ENCODE measurements around the gene MRNIP.

The MRNIP gene

DNA sequence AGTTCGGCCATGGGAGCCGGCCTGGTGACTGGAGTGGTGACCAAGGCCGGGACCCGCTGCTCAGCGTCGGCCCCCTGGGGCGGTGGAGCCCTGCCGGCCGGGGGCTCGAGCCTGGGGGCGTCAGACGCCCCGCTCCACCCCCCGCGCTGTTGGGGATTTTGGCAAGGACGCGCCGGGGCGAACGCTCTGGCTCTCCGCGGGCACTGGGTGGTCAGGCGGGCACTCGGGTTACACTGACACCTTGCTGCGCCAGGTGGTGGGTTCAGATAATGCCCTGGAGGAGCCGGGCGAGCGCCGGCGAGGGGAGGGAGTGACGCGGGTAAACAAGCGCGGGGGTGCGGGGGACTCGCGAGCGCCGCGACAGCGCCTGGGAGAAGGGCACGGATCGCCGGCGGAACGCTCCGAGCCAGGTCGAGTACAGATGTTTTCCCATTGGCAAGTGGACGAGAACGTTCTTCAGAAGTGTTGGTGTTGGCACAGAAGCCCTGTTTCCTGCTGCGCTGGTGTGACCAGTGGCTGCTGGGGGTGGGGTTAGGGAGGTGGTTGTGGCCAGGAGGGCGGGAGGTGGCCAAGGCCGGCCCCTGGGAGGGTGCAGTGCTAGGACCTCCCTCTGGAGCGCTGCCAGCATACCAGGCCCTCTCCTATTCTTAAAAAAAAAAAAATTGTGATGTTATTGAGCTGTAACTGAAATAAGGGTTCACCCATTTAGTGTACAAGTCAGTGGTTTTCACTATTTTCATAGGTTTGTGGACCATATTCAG, 37.1 kb downstream of the MRNIP start:
- peak; percentile 83 for DNase-seq (ENCODE audit: low spot score)

DNA sequence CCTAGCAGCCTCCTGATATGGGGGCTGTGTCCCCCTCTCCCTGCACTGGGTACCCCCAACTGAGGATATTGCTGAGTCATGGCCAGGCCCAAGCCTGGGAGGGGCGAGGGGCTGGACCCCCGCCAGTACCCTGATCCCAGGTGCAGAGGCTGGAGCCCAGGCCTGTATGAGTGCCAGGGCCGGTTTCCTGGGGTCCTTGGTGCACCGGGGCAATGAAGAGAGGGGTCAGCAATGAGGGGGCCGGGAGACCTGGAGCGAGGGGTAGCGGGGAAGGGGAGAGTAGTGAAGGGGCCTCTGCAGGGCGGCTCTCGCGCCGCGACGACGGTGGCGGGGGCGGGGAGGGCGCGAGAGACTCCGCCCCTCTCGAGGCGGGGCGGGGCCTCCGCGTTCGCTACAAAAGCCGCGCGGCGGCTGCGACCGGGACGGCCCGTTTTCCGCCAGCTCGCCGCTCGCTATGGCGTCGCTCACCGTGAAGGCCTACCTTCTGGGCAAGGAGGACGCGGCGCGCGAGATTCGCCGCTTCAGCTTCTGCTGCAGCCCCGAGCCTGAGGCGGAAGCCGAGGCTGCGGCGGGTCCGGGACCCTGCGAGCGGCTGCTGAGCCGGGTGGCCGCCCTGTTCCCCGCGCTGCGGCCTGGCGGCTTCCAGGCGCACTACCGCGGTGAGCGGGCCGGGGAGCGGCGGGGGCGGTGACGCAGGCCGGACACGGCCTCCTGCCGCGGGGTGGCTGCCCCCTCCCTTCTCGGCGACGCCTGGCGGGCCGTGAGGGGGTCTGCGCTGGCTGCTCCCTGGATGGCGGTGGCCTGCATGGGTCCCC, 37.9 kb downstream of the MRNIP start, which contains the start of gene SQSTM1:
Gene SQSTM1, plus strand, starts transcription at position 423 of the 815 bp plus-strand sequence. Its CDS starts 32 bp downstream, at position 455.
- DNase-seq (ENCODE audit: low spot score), result peak; percentile 59

DNA sequence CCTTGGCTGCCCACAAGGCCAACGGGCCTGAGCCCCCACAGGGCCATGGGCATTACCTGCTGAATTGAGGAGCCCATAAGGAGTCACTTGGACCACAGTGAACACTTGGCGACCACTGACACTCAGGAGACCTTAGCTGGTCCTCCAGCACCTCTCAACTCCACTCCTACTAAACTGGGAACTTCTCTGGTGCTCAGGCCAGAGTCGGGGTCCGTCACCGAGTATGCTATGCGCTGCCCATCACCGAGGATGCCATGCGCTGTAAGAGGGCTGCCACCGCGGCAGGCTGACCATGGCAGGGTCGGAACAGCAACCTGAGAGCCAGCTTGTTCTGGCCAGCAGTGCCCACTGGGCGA, 38.5 kb downstream of the MRNIP start:
- DNase-seq (ENCODE audit: low spot score), result no peak

DNA sequence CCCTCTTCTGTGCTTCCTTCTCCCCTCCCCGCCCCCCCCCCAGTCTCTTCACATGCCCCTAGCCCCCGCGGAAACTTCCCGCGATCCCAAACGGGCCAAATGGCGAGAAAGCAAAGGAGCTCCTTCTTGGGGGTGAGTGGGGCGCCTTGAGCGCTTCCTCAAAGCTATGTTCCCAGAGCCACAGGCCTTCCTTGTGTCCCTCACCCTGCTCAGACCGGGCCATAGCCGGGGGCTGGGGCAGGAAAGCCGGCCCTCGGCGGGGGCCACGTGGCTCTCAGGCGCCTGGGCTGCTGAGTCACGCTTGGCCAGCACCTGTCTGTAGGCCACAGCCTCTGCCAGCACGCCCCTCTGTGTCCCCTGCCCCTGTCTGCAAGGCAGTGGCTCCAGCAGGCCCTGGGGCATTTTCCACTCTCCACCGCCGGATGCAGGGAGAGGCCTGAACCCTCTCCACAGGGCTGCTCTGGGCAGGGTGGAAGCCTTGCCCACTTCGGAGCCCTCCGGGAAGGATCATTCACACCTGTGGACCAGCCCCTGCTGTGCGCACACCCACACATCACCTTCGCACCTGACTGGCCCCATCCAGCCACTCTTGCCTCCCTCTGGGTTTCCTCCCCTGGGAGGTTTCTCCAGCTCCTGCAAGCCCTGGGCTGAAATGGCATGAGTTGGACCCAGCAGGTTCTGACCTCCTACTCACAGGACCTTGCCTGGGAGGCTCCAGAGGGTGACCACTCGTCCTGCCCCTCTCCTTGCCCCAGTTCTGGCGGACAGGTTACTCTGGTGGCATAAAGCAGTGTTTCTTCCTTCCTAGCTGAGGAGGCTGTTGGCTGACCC, 39.1 kb downstream of the MRNIP start:
- no peak for DNase-seq (ENCODE audit: low spot score)

DNA sequence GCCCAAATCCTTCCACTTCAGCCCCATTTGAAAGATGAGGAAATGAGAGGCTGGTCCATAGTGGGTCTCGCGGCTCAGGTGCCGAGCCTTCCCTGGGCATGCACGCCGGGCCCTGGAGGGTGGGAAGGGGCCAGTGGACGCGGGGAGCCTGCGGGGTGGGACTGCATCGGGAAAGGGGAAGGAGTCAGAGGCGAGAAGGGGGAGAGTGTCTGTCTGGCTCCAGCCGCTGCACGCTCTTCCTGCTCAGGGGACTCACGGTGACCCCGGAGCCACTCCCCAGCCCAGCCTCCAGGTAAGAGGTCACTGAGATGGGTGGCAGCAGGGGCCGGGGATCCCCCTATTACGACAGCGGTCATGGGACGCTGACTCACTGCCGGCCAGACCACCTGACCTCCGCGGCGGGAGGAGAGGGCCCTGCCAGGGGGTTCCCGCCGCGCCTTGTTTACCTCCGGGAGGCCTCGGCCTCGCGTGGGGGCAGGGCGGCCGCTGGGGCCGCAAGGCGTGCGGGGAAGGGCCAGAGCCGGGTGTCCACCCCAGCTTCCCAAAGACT, 39.8 kb downstream of the MRNIP start:
- DNase-seq (ENCODE audit: low spot score), result peak; percentile 72

DNA sequence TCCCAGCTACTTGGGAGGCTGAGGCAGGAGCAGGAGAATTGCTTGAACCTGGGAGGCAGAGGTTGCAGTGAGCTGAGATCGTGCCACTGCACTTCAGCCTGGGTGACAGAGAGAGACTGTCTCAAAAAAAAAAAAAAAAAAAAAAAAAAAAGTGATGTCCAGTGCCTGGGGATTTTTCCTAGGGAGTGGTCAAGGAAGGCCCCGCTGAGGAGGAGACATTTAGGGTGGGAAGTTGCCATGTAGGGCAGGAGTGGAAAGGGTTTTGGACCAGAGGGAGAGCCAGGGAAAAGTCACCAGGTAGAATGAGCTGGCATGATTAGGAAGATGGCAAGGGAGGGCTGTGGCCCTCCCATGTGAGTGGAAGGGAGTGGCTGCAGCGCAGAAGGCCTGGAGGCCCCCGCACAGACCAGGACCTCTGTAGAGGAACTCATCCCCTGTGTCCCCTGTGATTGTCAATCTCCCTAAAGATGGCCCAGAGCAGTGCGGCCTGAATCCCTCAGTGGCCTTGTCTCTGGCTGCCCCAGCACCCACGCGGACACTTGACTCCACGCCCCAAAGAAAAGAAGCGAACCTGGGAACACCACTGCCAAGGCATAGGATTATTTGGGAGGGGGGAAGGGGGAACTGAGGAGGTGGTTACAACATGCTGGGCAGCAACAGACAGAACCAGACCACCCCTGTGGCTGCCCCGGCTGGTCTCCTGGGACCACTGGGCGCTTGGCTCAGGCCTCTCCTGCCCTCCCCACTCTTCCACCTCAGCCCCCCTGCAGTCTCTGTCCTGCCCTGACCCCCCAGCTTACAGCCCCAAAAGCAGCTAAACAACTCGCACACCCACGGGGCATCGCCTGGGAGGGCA, 40.5 kb downstream of the MRNIP start:
- DNase-seq (ENCODE audit: low spot score), result no peak

DNA sequence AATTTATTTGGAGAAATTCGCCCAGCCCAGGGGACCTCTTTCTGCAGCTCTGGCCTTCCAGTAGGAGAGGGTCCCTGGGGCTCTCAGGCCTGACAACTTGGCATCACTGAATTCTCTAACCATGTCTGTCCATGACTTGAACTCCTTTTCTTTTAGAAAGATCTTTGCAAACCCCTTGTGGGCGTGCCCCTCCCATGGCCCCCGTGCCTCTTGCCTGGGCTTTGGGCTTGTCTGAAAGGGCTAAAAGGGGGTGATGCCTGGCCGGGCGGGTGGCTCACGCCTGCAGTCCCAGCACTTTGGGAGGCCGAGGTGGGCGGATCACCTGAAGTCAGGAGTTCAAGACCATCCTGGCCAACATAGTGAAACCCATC, 41.2 kb downstream of the MRNIP start:
- no peak for DNase-seq (ENCODE audit: low spot score)

DNA sequence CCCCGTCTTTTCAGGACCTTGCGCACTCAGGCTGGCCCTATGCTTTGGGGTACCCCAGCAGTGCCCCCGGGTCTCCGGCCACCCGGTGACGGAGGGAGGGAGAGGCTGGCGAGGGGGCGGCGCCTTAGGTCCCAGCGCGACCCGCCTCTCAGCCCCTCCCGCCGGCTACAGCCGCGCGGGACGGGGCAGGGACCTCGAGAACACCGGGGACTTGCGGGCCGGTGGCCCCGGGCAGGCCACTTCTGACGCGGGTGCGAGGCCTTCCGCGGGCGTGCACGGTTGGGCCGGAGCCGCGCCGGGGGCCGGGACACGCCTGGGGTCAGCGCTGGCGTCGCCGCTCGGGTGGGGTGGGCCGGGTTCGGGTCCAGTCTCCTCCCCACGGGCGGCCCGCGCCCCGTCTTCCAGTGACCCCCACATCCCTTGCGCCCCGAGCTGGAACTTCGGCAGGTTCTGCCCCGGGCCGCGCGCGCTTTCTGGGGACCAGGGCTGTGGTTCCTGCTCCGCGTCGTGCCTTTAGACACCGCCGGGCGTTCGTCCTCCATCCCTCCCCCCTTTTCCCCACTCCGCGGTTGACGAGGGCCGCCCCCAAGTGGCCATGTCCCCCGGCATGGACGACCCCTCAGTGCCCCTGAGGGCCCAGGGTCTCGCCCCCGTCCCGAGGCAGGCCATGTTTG, 41.7 kb downstream of the MRNIP start:
- DNase-seq (ENCODE audit: low spot score), result no peak

DNA sequence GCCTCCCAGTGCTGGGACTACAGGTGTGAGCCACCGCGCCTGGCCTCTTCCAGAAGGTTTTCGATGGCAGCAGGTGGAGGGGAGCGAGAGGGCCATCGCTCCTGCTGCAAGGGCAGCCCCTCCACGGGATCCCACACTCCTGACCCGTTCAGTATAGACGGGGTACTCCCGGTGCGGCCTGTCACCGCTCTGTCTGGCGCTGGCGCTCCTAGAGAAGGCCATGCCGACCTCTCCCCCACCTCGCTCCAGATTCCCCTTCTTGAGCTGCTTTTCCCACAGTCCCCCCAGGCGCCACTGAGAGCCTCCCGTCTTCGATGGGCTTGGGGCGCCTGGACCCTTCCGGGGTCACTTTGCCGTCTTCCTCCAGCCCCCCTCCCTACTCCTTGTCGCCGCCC, 42.2 kb downstream of the MRNIP start:
- DNase-seq (ENCODE audit: low spot score), result no peak

DNA sequence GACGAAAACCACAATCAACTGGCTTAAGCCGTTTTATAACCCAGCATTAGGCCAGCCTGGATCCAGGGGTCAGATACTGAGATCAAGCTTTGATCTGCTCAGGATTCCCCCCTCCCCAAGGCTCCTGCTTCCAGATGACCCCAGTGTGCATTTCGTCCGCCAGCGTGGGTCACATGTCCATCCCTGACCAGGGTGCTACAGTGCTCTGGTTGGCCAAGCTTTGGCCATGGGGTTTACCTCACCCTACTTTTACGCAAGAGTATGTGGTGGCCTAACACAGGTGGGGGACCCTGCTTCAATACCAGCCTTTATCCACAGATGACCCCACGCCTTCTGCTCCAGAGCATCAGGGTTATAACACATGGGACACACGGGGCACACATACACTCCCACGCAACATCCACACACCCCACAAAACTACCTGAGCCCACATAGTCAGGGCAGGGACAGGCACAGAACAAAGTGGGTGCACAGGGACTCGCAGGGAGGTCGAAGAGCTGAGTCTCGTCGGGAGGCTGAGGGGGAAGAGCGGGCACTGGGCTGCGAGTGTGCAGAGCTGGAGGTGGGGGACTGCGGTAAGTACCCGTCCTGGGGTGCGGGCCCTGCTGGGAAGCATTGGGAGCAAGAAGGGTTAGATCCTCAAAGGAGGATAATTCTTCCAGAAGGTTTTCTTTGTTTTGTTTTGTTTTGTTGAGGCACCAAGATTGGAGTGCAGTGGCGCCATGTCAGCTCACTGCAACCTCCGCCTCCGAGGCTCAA, 42.9 kb downstream of the MRNIP start:
- DNase-seq (ENCODE audit: low spot score), result no peak

DNA sequence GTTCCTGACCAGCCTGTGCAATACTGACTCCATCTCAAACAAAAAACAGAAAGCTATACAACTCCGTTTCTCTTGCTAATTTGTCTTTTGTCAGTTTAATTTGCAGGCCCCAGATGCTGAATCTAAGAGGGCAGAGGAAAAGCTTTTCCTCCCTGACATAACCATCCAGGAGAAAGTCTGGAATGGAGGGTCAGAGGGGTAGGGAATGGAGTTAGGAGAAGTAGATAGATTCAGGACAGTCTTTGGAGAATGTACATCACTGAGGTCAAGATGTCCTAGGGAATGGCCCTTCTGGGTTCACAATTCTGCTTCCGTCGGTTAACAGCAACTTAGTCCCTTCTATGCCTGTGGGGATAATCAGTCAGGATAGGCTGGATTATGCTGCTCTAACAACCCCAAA, 44.5 kb downstream of the MRNIP start:
- DNase-seq (ENCODE audit: low spot score), result no peak

DNA sequence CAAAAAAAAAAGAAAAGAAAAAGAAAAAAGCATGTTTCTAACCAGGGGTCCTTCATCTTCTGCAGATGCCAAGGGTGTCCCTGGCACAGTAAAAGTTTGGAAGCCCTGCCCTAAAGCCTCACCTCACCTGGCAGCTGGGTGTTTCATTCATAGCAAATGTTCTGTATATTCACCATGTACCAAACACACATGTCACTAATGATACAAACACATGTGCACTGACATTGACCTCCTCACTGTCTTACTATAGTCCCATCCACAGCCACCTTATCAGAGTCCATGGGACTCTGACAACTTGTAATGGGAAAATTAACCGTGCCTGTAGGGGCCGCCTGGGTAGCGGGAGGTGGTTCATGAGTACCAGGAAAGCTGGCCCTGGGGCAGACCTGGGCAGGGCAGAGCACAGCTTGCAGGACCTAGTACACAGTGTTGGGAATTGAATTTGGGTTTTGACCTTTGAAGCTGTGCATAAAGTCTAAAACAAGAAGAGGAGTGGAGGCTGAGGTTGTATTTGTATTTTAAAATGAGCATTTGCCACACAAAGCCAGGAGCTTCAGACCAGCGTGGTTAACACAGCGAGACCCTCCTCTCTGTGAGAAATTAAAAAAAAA, 45.5 kb downstream of the MRNIP start:
- DNase-seq (ENCODE audit: low spot score), result no peak

DNA sequence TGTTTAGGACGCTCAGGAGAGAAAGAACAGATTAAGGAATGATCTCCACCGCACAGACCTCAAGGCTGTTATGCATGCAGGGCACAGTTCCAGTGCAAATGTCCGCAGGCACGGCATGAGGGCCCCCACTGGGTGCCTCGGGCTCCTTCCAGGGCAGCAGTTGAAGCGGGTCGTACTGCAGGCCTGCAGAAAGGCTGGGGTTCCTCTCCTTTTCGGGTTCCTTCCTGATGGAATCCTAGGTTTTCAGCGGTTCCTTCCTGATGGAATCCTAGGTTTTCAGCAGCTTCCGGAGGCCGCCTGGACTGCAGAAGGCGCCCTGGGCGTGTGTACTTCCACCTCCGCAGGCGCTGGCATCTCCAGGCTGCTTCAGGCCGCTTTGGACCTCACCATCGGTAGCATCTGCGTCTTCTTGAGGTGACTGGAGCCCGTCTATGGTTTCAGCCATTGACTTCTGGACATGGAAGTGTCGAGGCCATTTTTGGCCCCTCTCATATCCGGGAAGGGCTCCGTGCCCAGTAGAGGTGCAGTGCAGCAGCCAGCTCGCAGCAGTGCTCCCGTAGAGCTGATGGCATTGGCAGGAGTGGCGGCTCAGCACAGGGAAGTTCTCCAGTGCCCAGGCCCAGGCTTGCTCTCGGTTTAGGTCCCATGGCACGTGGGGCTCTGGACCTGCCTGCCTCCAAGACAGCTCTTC, 46.3 kb downstream of the MRNIP start:
- no peak for DNase-seq (ENCODE audit: low spot score)

DNA sequence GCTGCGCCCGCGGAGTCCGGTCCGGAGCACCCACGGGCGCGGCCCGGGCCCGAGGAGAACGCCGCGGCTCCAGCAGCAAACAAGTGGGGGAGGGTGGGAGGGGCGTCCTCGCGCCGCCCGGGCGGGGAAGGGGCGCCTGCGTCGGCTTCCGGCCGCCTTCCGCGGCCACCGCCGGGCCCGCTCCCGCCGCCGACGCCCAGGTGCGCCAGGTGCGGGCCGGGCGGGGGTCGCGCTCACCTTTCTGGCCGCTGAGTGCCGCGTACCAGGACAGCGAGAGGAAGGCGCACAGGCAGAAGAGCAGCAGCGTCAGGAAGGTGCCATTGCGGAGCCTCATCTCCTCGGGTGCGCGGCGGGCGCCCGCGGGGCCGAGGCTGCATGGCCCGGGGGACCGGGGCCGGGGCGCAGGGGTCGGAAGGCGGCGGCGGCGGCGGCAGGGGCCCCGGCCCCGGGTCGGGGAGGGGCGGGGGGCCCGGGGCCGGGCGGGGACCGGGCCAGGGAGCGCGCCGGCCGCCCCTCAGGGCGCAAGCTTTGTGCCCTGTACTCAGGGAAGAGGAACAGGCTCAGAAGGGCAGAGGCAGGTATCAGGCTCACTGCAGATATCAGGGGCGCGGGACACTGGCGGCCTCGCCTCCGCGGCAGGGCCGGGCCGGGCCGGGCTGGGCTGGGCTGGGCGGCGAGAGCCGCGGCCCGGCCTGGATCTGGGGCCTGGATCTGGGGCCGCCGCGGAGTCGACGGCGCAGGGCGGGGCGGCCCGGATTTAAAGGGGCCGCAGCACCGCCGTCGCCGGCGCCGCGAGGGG, 52.2 kb downstream of the MRNIP start, which contains the start of gene MGAT4B:
Gene MGAT4B, minus strand, starts transcription at position 617 of the 799 bp plus-strand sequence. Its CDS starts 283 bp downstream, at position 334.
- no peak for DNase-seq (ENCODE audit: low spot score)

DNA sequence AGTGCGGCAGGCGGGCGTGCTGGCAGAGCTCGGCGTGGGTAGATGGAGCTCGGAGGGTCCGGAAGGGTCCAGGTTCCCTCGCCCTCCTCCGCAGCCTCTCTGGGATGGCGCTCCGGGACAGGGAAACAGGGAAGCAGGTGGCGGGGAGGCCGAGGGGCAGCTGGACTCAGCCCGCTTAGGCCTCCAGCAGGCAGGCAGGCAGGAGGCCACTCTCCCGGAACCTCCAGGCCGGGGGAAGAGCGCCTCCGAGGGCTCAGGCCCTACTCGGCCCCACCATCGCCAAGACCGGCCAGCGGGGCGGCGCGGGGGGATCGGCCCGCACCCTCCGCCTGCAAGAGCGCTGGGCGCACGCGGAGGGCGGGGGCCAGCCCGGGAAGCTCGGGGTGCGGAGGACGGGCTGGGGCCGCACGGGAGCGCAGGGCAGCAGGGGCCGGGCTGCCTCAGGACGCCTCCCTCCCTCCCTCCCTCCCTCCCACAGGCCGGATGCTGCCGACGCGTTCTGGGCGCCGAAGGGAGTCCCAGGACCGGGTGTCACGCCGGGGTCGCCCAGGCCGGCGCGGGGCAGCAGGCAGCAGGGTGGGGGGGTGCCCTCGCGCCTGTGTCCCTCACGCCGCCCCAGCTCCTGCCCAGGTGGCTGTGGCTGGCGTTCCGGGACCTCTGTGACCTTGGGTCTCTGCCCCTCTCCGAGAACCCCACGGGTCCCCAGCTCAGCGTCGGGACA, 52.9 kb downstream of the MRNIP start:
- no peak for DNase-seq (ENCODE audit: low spot score)

DNA sequence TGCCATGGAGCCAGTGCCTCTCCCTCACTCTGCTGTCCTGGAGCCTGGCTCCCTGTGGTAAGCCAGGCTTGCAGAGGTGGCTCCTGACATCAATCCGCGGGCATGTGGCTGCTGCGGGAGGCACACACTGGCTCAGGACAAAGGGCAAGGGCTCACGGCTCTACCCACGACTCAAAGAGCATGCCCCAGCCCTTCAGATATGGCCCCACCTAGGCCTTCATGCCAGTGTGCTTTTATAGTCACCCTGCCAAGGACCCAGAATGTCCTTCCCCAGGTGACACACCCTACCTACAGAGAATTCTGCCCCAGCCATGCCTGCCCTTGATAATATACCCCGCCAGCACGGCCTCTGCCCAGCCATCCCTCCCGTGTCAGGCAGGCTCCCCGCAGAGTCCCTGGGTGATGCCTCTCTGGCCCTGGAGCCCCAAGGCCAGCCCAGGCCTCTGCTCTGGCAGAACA, 53.5 kb downstream of the MRNIP start:
- no peak for DNase-seq (ENCODE audit: low spot score)

DNA sequence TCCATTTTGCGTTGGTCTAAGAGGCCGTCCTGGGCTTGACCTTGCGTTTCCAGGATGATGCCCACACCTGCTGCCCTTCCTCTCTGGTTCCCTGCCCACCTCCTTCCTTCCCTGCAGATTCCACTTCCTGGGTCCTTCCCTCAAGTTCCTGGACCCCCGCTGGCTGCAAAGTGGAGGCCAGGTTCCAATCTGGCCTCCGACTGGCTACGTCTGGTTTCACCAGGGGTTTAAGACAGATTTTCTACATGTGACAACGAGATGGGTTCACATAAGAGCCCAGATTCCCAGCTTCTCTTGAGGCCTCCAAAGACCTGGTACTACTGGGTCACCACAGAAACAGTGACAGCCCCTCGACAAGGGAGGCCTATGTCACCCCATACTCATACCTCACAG, 54.1 kb downstream of the MRNIP start:
- DNase-seq (ENCODE audit: low spot score), result no peak
